K562 (cell line): ENCODE data around the gene RBM20.

Experiments used
- CTCF ChIP-seq, 3 experiments: IDR thresholded peaks in 2 of 3; conservative IDR thresholded peaks in 1 of 3; 2 replicates each; pipeline ENCODE4 v1.5.1; 2011 to 2012; ENCODE audit warnings: low read length in 3 of 3, mild to moderate bottlenecking in 3 of 3, control low read depth in 2 of 3, improper control_type of control experiment in 1 of 3, inconsistent platforms in 1 of 3, low read depth in 1 of 3, mixed read lengths in 1 of 3, moderate library complexity in 1 of 3; ENCODE audit not compliant: insufficient read depth in 2 of 3
- ELF1 ChIP-seq: fragments of 200-800 bp; sonication (Bioruptor generic); IDR thresholded peaks from 2 replicates; pipeline ENCODE4 v1.6.1; 2016; ENCODE audit warnings: missing genetic modification characterization, missing compliant biosample characterization
- EZH2 ChIP-seq: IDR thresholded peaks from 2 replicates; pipeline ENCODE4 v1.6.1; 2012; ENCODE audit warnings: low read depth, mild to moderate bottlenecking, inconsistent platforms, low read length, borderline replicate concordance
- HDGF ChIP-seq: fragments of 450-650 bp; IDR thresholded peaks from 2 replicates; pipeline ENCODE4 v1.6.1; 2016
- PHF8 ChIP-seq: fragments of 200-600 bp; sonication (generic); IDR thresholded peaks from 2 replicates; pipeline ENCODE4 v1.6.1; 2012; ENCODE audit warnings: mixed run types, mild to moderate bottlenecking, inconsistent platforms, low read length, moderate library complexity, borderline replicate concordance
- RBM22 ChIP-seq: fragments of 200-400 bp; formaldehyde crosslinking; IDR thresholded peaks from 2 replicates; pipeline ENCODE4 v1.6.1; 2018; ENCODE audit warnings: low read length, low read depth; ENCODE audit not compliant: poor library complexity, severe bottlenecking
- RCOR1 ChIP-seq, 2 experiments: IDR thresholded peaks; 2 replicates each; pipeline ENCODE4 v1.6.1; 2012; ENCODE audit warnings: low read depth in 2 of 2, low read length in 2 of 2, borderline replicate concordance in 1 of 2, improper control_type of control experiment in 1 of 2
- TEAD1 ChIP-seq, 2 experiments: fragments of 450-650 bp in 1 of 2; sonication (generic) in 1 of 2; formaldehyde crosslinking; IDR thresholded peaks; 2 replicates each; pipeline versions ENCODE4 v1.4.0 to v1.8.0; 2020 to 2022; ENCODE audit warnings: mild to moderate bottlenecking in 2 of 2, missing genetic modification reagents in 1 of 2

GRCh38 chr10:110827875-110828274, 183.7 kb downstream of the RBM20 start:
- TF ChIP-seq CTCF (IDR thresholded peaks at IDR 0.05 in 2 of 3, conservative IDR thresholded peaks at IDR 0.05 in 1 of 3; ENCODE audit: insufficient read depth in 2 of 3, low read depth in 1 of 3, low read length in 3 of 3) (no peak), PHF8 (no peak), ELF1 (tag) (no peak), HDGF (no peak), TEAD1 (CRISPR knock-in tag; IDR thresholded peaks at IDR 0.05) (no peak), RBM22 (no peak), EZH2 (no peak), RCOR1 (IDR thresholded peaks at IDR 0.05; ENCODE audit: borderline replicate concordance in 1 of 2, low read depth in 2 of 2, low read length in 2 of 2) (no peak)
